ENCODE results near the gene RAD51AP1. TPM values are rescaled to one million over a fixed set of nuclear protein-coding genes. Genes with fewer than 3 reads are reported as not detected.
A peak's percentile ranks its signal among the peaks of the same experiment; 100 is the strongest.

The RAD51AP1 gene, protein sequence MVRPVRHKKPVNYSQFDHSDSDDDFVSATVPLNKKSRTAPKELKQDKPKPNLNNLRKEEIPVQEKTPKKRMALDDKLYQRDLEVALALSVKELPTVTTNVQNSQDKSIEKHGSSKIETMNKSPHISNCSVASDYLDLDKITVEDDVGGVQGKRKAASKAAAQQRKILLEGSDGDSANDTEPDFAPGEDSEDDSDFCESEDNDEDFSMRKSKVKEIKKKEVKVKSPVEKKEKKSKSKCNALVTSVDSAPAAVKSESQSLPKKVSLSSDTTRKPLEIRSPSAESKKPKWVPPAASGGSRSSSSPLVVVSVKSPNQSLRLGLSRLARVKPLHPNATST
- total RNA-seq = 3.8 to 8.7 TPM (median 3.8 TPM) in 3 replicates
- long read RNA-seq, partial matches to known transcripts = 0 of 5 reads
- long read RNA-seq, other reads (novel, unspliced or antisense) = 0 of 5 reads

DNA sequence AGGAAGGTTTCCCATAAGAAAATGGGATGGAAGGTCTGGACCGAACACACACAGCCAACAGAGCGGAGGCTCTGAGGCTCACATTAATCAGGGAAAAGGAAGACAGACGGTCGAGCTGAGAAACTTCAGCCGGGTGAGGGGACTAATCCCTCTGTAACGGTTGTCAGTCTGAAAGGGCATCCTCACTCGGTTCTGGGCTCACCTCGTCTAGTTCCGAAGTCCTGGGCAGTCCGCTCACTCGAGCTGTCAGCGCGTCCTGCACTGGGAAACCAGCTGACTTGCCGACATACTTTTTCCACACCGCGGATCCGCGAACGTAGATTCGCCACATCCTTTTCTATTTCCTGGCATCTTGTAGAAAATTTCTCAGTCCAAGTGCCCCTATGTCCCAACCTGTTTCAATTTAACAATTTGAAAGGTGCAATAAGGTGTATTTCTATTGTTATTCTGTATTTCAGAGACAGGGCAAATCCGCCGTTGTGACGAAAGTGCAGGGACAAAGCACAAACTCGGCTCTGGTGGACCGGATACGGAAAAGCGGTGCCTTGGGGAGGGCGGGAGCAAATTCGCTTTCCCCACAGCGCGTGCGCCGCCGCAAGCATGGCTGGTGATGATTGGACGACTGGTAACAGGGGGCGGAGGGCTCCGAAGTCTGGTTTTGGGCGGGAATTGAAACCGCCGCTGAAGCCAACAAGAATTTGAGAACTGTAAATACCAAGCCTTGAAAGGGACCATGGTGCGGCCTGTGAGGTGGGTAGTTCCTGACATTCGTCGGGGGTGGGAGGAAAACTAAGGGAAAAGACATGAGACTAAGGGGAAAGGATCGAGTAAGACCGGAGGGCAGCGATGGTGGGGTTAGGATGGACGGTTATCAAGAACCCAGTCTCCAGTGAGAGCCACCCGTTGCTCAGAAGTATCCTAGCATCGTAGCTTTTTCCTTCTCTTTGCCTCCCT, at the start of gene RAD51AP1:
Gene RAD51AP1, plus strand, starts transcription at position 684 of the 954 bp plus-strand sequence. Its CDS starts 50 bp downstream, at position 734.
- TF ChIP-seq CTCF (IDR thresholded peaks at IDR 0.05) = no peak
- Mint-ChIP-seq H3K4me3 (ENCODE audit: unreplicated experiment) (peak within 1 kb of the TSS; percentile 99), H3K4me1 (ENCODE audit: low read depth) (peaks cover 34% of the 10 kb centered on the region), H3K36me3 (ENCODE audit: low read depth) (no peaks in the 10 kb centered on the region), H3K9me3 (ENCODE audit: low read depth) (no peaks in the 10 kb centered on the region), H3K27ac (ENCODE audit: unreplicated experiment) (peak within 1 kb of the TSS; percentile 98), H3K27me3 (ENCODE audit: low read depth) (no peaks in the 10 kb centered on the region)
- peak; percentile 97 for DNase-seq (ENCODE audit: low spot score)

DNA sequence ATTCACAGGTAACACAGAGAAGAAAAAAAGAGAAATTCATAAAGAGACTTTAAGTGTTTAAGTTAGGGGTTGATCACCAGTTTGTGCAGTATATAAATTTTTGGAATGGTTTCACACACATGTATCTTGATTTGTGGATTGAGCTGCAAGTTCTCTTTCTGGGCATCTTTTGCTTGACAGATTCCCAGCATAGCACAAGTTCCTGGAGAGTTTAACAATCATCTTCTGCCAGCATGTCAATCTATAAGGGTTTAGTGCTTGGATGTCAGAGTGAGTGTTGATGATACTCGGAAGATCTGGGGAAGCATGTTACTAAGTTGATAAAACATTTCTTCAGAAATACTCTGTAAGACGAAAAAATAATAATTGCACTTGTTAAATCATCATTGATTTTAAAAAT, 49.1 kb upstream of the RAD51AP1 start:
- peaks cover 18% of the 10 kb centered on the region for H3K36me3 Mint-ChIP-seq (ENCODE audit: low read depth)
- no peak for DNase-seq (ENCODE audit: low spot score)
- TF ChIP-seq CTCF (IDR thresholded peaks at IDR 0.05) = no peak
- H3K9me3 Mint-ChIP-seq (ENCODE audit: low read depth) = no peaks in the 10 kb centered on the region
- no peak overlapping the region for H3K4me3 Mint-ChIP-seq (ENCODE audit: unreplicated experiment)
- H3K27ac Mint-ChIP-seq (ENCODE audit: unreplicated experiment) = no peak overlapping the region
- no peaks in the 10 kb centered on the region for H3K4me1 Mint-ChIP-seq (ENCODE audit: low read depth)
- no peaks in the 10 kb centered on the region for H3K27me3 Mint-ChIP-seq (ENCODE audit: low read depth)

DNA sequence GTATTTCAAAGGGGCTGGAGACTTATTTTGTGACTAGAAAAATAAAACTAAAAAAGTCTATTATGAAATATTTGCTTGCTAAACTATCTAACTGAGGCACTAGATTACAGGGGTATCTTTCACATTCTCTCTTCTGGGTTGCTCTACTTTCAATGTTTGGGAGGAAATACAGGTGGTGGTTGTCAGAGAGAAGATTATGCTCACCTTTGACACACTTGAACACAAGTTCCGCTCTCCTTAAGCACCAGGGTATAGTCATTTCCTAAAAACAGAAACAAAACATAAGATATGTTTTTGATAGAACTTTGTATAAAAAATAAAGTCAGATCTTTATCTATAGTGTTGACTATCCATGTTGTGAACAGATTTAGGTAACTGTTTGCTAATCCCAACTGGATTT, 47.7 kb upstream of the RAD51AP1 start:
- Mint-ChIP-seq H3K4me1 (ENCODE audit: low read depth) (no peaks in the 10 kb centered on the region), H3K27ac (ENCODE audit: unreplicated experiment) (no peak overlapping the region), H3K36me3 (ENCODE audit: low read depth) (peaks cover 18% of the 10 kb centered on the region), H3K27me3 (ENCODE audit: low read depth) (no peaks in the 10 kb centered on the region), H3K9me3 (ENCODE audit: low read depth) (no peaks in the 10 kb centered on the region), H3K4me3 (ENCODE audit: unreplicated experiment) (no peak overlapping the region)
- no peak for TF ChIP-seq CTCF (IDR thresholded peaks at IDR 0.05)
- no peak for DNase-seq (ENCODE audit: low spot score)

GRCh38 chr12:4496145-4496838, 42.4 kb upstream of the RAD51AP1 start:
- no peak overlapping the region for H3K4me3 Mint-ChIP-seq (ENCODE audit: unreplicated experiment)
- no peak for DNase-seq (ENCODE audit: low spot score)
- no peak overlapping the region for H3K27ac Mint-ChIP-seq (ENCODE audit: unreplicated experiment)
- TF ChIP-seq CTCF (IDR thresholded peaks at IDR 0.05) = no peak
- no peaks in the 10 kb centered on the region for H3K4me1 Mint-ChIP-seq (ENCODE audit: low read depth)
- H3K9me3 Mint-ChIP-seq (ENCODE audit: low read depth) = no peaks in the 10 kb centered on the region
- peaks cover 15% of the 10 kb centered on the region for H3K36me3 Mint-ChIP-seq (ENCODE audit: low read depth)
- no peaks in the 10 kb centered on the region for H3K27me3 Mint-ChIP-seq (ENCODE audit: low read depth)

GRCh38 chr12:4499186-4499585, 39.5 kb upstream of the RAD51AP1 start:
- no peak for TF ChIP-seq CTCF (IDR thresholded peaks at IDR 0.05)
- peaks cover 25% of the 10 kb centered on the region for H3K36me3 Mint-ChIP-seq (ENCODE audit: low read depth)
- H3K4me1 Mint-ChIP-seq (ENCODE audit: low read depth) = no peaks in the 10 kb centered on the region
- no peak overlapping the region for H3K4me3 Mint-ChIP-seq (ENCODE audit: unreplicated experiment)
- no peaks in the 10 kb centered on the region for H3K27me3 Mint-ChIP-seq (ENCODE audit: low read depth)
- no peaks in the 10 kb centered on the region for H3K9me3 Mint-ChIP-seq (ENCODE audit: low read depth)
- H3K27ac Mint-ChIP-seq (ENCODE audit: unreplicated experiment) = no peak overlapping the region
- DNase-seq (ENCODE audit: low spot score) = no peak

All from chondrocyte (in vitro differentiated cells).